ENCODE data around the gene POLDIP3.
"Not testable (repeated sequence)": the region's sequence is repeated elsewhere in the genome, so short reads cannot be mapped to it uniquely, and the experiment has no call there.

The POLDIP3 gene

DNA sequence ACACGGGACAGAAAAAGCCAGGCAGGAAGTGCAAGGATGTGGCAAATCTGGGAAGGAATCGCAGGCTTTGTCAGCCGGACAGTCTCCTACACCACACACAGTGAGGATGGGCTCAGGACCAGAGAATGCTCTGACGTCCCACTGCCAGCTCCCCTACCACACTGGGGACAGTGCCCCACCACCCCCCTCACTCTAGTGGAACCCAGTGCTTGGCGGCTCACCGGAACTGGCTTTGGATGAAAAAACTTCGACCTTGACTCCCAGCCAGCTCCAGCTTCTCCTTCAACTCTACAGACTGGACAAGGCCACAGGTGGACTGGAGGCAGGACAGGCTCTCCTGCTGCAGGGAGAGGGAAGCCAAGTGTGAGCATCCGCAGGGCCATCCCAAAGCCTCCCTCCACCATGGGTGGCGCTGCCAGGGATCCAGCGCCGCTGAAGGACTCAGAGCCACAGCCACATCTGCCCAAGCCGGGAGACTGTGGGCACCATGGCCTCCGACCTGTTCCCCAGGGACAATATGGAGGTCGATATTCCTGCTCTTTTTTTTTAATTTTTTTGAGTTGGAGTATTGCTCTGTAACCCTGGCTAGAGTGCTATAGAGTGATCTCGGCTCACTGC lies 37.0 kb downstream of the POLDIP3 start:
- Histone ChIP-seq H3K9me2 (replicated peaks; ENCODE audit: insufficient read depth, low read length) (no peaks in the 10 kb centered on the region), H3K27ac (ENCODE audit: low read length) (no peak overlapping the region), H3K79me2 (ENCODE audit: low read length) (peaks cover 14% of the 10 kb centered on the region), H3F3A (ENCODE audit: insufficient read depth, low read length) (0 out of 2 replicates have a peak, but pooled peaks cover 5% of the 10 kb centered on the region), H2AFZ (ENCODE audit: low read length) (no peak overlapping the region), H3K9me3 (replicated peaks; ENCODE audit: insufficient read depth, low read length) (no peaks in the 10 kb centered on the region), H3K4me1 (ENCODE audit: low read length) (no peaks in the 10 kb centered on the region), H3K9ac (ENCODE audit: low read length) (no peak overlapping the region), H3K4me3 (ENCODE audit: low read length) (no peak overlapping the region), H3K4me2 (ENCODE audit: low read depth, low read length) (no peak overlapping the region), H4K20me1 (ENCODE audit: insufficient read depth, low read length) (no peaks in the 10 kb centered on the region), H3K36me3 (replicated peaks; ENCODE audit: insufficient read depth, low read length) (no peaks in the 10 kb centered on the region), H3K27me3 (replicated peaks; ENCODE audit: insufficient read depth, low read length) (no peaks in the 10 kb centered on the region)
- TF ChIP-seq EZH2 (optimal IDR thresholded peaks at IDR 0.05; ENCODE audit: low read depth, low read length) (no peak), EZH2phosphoT487 (IDR thresholded peaks at IDR 0.05; ENCODE audit: low read length) (no peak), CTCF (IDR thresholded peaks at IDR 0.05; ENCODE audit: low read length) (no peak)
- DNase-seq, result no peak

DNA sequence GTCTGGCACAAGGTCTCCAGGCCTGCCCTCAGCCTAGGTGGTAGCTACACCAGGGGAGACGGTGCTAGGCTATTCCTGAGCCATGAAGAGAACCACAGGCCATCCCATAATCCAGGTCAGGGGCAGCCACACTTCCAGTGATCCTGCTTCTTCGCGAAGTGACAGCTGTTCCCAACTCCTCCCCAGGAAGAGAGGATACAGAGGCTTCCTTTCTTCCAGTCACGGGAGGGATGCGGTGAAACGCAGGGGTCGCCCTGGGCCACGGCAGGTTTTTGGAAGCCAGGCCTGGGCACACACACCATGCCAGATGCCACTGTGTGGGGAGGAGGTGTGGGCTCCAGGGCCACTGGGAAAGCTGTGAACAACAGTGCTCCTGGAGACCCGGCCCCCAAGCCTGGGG lies 37.5 kb downstream of the POLDIP3 start:
- DNase-seq; H3K27me3 ChIP-seq (replicated peaks; ENCODE audit: insufficient read depth, low read length); H3F3A ChIP-seq (ENCODE audit: insufficient read depth, low read length); H3K9me3 ChIP-seq (replicated peaks; ENCODE audit: insufficient read depth, low read length); H3K9ac ChIP-seq (ENCODE audit: low read length); H3K9me2 ChIP-seq (replicated peaks; ENCODE audit: insufficient read depth, low read length); H3K4me2 ChIP-seq (ENCODE audit: low read depth, low read length); H2AFZ ChIP-seq (ENCODE audit: low read length); H3K4me3 ChIP-seq (ENCODE audit: low read length); H3K4me1 ChIP-seq (ENCODE audit: low read length); H4K20me1 ChIP-seq (ENCODE audit: insufficient read depth, low read length); H3K27ac ChIP-seq (ENCODE audit: low read length); H3K36me3 ChIP-seq (replicated peaks; ENCODE audit: insufficient read depth, low read length): not testable (repeated sequence)
- H3K79me2 ChIP-seq (ENCODE audit: low read length), result peaks cover 14% of the 10 kb centered on the region

GRCh38 chr22:42575996-42576574 lies 38.6 kb downstream of the POLDIP3 start:
- H3K36me3 ChIP-seq (replicated peaks; ENCODE audit: insufficient read depth, low read length); H4K20me1 ChIP-seq (ENCODE audit: insufficient read depth, low read length); H3K27ac ChIP-seq (ENCODE audit: low read length); H3K4me1 ChIP-seq (ENCODE audit: low read length); H3K9ac ChIP-seq (ENCODE audit: low read length); H3K4me2 ChIP-seq (ENCODE audit: low read depth, low read length); H3K27me3 ChIP-seq (replicated peaks; ENCODE audit: insufficient read depth, low read length); H3K9me2 ChIP-seq (replicated peaks; ENCODE audit: insufficient read depth, low read length); H3F3A ChIP-seq (ENCODE audit: insufficient read depth, low read length); H3K79me2 ChIP-seq (ENCODE audit: low read length); H3K4me3 ChIP-seq (ENCODE audit: low read length); H2AFZ ChIP-seq (ENCODE audit: low read length); DNase-seq; H3K9me3 ChIP-seq (replicated peaks; ENCODE audit: insufficient read depth, low read length): not testable (repeated sequence)

GRCh38 chr22:42574468-42574867 lies 40.2 kb downstream of the POLDIP3 start:
- not testable (repeated sequence) for H4K20me1 ChIP-seq (ENCODE audit: insufficient read depth, low read length); H3K36me3 ChIP-seq (replicated peaks; ENCODE audit: insufficient read depth, low read length); H3K9ac ChIP-seq (ENCODE audit: low read length); H3K9me2 ChIP-seq (replicated peaks; ENCODE audit: insufficient read depth, low read length); H3F3A ChIP-seq (ENCODE audit: insufficient read depth, low read length); H3K4me1 ChIP-seq (ENCODE audit: low read length); H3K27me3 ChIP-seq (replicated peaks; ENCODE audit: insufficient read depth, low read length); DNase-seq; H3K27ac ChIP-seq (ENCODE audit: low read length); H3K4me2 ChIP-seq (ENCODE audit: low read depth, low read length); H3K79me2 ChIP-seq (ENCODE audit: low read length); H2AFZ ChIP-seq (ENCODE audit: low read length); H3K4me3 ChIP-seq (ENCODE audit: low read length); H3K9me3 ChIP-seq (replicated peaks; ENCODE audit: insufficient read depth, low read length)

DNA sequence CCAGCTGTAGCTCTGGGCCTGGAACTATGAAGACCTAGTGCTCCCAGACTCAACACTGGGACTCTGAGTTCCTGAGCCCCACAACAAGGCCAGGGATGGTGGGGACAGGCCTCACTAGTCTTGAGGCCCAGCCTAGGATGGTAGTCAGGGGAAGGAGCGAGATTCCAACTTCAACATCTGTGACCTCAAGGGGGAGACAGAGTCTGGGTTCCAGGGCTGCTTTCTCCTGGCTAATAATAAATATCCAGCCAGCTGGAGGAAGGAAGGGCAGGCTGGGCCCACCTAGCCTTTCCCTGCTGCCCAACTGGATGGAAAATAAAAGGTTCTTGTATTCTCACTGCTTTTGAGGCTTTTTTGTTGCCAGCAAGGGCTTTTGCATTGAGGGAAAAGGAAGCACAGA lies 40.6 kb downstream of the POLDIP3 start:
- H2AFZ ChIP-seq (ENCODE audit: low read length); H3K4me3 ChIP-seq (ENCODE audit: low read length); H3K9me3 ChIP-seq (replicated peaks; ENCODE audit: insufficient read depth, low read length); H3K36me3 ChIP-seq (replicated peaks; ENCODE audit: insufficient read depth, low read length); H3K9ac ChIP-seq (ENCODE audit: low read length); H3K27ac ChIP-seq (ENCODE audit: low read length); H3K4me2 ChIP-seq (ENCODE audit: low read depth, low read length); H4K20me1 ChIP-seq (ENCODE audit: insufficient read depth, low read length); H3K27me3 ChIP-seq (replicated peaks; ENCODE audit: insufficient read depth, low read length); H3K79me2 ChIP-seq (ENCODE audit: low read length); H3K4me1 ChIP-seq (ENCODE audit: low read length); H3F3A ChIP-seq (ENCODE audit: insufficient read depth, low read length); H3K9me2 ChIP-seq (replicated peaks; ENCODE audit: insufficient read depth, low read length); DNase-seq: not testable (repeated sequence)

DNA sequence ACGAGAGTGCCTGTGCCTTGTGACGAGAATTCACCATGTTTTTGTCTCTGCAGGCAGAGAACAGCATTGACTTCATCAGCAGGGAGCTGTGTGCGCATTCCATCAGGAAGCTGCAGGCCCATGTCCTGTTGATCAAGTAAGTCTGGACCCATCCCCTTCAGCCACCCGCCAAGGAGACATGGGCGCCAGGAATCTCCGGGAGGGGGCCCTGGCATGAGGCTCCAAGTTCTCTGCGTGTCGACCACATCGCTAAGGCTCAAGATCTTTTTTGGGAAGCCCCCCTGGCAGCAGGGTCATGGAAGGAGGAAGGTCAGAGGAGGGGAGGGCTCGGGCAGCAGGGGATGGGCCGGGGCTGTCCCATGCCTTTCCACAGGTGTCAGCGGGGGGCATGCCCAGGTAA lies 43.6 kb downstream of the POLDIP3 start:
- H2AFZ ChIP-seq (ENCODE audit: low read length); H3K27ac ChIP-seq (ENCODE audit: low read length); H3K36me3 ChIP-seq (replicated peaks; ENCODE audit: insufficient read depth, low read length); H3K9ac ChIP-seq (ENCODE audit: low read length); H3K4me2 ChIP-seq (ENCODE audit: low read depth, low read length); H3K27me3 ChIP-seq (replicated peaks; ENCODE audit: insufficient read depth, low read length); H3K9me3 ChIP-seq (replicated peaks; ENCODE audit: insufficient read depth, low read length); H3K9me2 ChIP-seq (replicated peaks; ENCODE audit: insufficient read depth, low read length); H3K4me3 ChIP-seq (ENCODE audit: low read length); H3F3A ChIP-seq (ENCODE audit: insufficient read depth, low read length); H3K4me1 ChIP-seq (ENCODE audit: low read length); H3K79me2 ChIP-seq (ENCODE audit: low read length); H4K20me1 ChIP-seq (ENCODE audit: insufficient read depth, low read length); DNase-seq: not testable (repeated sequence)

- not testable (repeated sequence) for H2AFZ ChIP-seq (ENCODE audit: low read length); H3K36me3 ChIP-seq (replicated peaks; ENCODE audit: insufficient read depth, low read length); H3K27me3 ChIP-seq (replicated peaks; ENCODE audit: insufficient read depth, low read length); H3K27ac ChIP-seq (ENCODE audit: low read length); H3F3A ChIP-seq (ENCODE audit: insufficient read depth, low read length); H3K4me3 ChIP-seq (ENCODE audit: low read length); DNase-seq; H3K4me1 ChIP-seq (ENCODE audit: low read length); H3K79me2 ChIP-seq (ENCODE audit: low read length); H3K9ac ChIP-seq (ENCODE audit: low read length); H3K9me3 ChIP-seq (replicated peaks; ENCODE audit: insufficient read depth, low read length); H4K20me1 ChIP-seq (ENCODE audit: insufficient read depth, low read length); H3K9me2 ChIP-seq (replicated peaks; ENCODE audit: insufficient read depth, low read length); H3K4me2 ChIP-seq (ENCODE audit: low read depth, low read length)
These were observed 44.1 kb downstream of the POLDIP3 start for GRCh38 chr22:42570580-42570979.

All from MM.1S (cell line).